ENCODE data around the gene WDR7.

The WDR7 gene

DNA sequence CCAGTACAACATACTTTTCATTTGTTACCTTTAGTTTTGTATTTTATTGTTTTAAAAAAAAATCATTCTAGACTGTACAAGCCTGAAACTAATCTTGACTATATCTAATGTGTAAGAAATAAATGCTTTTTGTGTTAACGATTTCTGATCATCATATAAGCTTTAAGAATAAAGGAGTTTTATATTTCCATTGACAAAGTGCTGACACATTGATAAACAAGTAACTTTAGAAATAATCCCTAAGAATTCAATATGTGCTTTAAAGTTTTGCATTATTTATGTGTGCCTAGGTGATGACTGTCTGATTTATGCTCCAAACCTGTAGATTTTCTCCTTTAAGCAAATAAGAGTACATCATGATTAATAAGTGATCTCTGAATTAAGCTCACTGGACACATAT lies 248.5 kb downstream of the WDR7 start:
- DNase-seq = no peak

DNA sequence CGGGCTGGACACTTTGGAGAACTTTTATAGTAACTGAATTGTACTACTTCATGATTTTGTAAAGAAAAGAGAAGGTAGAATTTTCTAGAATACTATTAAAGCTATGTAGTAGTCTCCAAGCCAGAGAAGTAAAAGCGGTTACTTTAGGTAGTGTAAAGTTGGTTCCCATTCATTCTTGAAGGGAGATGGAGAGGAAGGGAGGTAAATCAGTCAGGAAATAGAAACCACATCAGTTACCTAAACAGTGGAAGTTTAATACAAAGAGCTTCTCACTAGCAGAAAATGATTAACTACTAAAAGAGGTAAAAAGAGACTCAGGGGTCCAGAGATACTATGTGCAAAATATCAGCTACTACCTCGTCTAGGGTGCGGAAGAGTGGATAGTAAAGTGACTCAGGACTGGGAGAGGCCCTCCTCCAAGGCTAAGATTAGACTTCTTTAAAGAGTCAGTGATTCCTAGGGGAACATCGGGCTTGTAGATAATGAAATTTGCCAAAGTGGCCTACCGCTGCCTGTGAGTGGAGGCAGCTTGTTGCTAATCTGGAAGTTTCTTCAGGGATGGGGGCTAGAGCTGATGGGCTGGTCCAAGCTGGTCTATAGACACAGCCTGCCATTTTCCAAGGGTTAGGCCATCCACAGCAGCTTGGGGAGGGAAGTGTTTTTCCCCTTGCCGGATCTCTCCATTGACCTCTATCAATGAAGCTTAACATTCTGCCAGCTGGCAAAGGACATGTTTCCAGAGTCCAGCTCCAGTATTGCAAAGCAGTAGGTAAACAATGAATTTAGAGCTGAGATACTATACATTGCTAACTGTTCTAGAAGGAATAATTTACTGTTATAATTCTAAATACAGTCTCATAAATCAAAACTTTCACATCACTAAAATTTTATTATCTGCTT lies 249.3 kb downstream of the WDR7 start:
- no peak for DNase-seq

DNA sequence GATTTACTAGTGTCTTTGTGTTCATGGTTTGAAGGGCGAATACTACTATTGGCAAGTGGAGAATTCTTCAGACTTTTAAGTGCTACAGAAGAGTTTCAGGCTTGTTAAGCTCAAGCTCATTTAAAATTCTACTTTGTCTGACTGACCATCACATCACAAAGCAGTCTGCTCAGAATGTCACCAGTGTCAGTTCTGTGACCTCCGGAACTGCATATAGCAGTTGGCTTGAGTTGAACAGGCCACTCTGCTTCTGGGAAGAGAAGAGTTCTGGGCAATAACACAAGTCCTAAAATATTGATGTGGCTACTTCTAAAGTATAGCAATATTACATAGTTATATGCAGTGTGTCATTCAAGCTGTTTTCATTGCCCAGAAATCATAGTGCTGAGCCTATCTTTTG lies 250.8 kb downstream of the WDR7 start:
- DNase-seq = no peak

DNA sequence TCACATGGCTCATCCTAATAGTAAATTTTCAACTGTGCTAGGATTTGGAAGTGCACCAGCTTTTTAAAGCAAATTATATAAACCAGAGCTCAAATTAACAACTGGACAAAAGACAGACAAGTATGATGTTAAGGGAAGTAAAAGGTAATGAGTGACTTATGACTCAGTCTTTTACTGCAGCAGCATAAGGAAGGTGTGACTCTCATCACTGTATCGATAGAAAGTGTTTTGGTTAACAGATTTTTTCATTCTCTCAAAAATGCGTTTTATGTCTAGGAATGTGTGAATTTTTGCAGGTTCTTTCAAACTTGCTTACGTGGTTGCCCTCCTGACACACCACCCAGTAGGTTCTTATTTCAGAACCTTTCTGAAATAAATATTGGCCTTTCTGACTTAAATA lies 251.5 kb downstream of the WDR7 start:
- DNase-seq = no peak

DNA sequence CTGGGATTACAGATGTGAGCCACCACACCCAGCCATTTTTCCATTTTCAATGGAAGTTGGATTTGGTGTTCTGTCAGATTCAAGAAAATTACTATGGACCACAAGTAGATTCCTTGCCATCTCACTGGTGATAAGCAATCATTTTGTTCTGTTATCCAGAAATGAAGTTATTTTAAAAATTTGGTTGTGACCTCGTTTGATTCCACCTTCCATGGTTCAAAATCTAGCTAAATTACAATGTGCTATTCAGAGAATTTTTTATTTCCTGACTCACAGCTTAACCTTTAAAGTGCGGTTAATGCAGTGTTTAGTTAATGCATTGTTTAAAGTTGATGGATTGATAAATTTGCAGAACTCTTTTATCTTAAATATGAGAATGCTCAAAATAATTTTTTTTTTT lies 252.5 kb downstream of the WDR7 start:
- DNase-seq = no peak

GRCh38 chr18:56907771-56908170 lies 256.6 kb downstream of the WDR7 start:
- no peak for DNase-seq

DNA sequence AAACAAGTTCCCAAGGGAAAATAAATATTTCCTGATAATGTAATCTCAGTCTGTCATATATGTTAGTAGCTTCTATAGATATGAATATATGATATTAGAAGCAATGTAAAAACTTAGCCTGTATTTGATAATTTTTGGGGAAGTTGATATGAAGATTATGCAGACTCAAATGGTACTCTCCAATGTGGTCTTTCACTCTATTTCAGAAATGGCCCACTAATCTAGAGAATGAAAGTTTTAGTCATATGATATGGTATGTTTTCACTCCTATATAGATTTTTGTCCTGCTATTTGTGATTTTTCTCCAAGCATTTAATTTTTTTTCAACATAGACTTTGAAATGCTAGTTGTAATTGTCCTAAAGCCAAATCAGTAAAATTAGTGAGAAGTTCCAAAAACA lies 259.1 kb downstream of the WDR7 start:
- DNase-seq = no peak

DNA sequence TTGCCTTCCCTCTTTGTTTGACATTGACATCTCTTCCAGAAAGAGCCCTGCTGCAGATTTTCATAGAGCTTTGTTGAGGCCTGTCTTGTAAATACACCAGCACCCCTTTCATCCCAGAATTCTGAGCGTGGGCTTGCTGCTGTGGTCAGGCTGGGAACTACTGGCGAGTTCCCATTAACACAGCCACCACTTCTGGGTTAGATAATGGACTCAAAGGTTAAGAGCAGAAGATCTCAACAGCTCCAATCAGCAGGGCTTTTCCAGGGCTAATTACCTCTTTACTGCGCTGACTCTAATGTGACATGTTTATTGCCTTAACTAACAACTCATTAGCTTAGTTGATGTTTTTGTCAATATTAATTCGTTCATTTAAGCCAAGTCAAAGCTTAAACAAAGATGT lies 259.8 kb downstream of the WDR7 start:
- DNase-seq = no peak

GRCh38 chr18:56913941-56914340 lies 262.8 kb downstream of the WDR7 start:
- DNase-seq = no peak

GRCh38 chr18:56919190-56919589 lies 268.0 kb downstream of the WDR7 start:
- DNase-seq = no peak

DNA sequence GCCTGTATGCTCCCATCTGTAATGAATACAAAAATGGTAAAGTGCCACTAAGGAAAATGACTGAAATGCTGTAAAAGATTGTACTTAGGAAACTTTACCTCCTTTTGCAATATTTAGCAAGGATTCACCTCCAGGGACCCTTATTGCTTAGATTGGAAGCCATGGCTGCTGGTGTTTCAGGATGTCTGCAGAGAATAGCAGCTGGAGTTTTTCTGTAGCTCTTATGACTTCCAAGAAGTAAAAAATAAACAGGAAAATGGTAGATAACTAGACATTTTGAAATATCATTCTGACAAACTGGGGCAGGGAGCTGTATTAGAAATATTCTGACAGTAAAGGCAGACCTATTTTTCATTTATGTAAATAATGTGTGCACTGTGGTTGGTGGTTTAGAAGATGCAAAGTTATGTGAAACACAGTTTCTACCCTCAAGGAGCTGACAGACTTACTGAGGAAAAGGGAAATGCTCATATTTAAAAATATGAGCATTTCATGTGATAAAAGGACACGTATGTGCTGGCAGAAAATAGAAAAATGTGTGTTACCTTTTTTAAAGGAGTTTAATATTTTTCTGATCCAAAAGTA lies 270.8 kb downstream of the WDR7 start:
- DNase-seq = no peak

DNA sequence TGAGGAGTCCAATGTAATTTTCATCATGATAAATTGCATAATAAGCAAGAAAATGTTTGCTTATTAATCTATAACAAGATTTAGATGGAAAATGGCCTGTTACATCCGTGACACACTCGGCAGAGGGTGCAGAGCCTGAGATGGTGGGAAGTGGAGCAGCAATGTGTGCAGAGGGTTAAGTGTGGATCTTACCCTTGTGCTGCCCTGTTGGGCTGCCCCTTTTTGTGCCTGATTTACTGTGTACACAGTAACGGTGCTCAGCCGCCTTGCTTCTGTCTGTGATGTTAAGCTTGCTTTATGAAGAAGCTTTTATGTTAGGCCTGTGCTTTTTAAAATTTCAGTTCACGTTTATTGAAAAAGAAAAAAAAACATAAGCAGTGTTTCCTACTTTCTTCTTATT lies 275.6 kb downstream of the WDR7 start:
- DNase-seq = no peak

DNA sequence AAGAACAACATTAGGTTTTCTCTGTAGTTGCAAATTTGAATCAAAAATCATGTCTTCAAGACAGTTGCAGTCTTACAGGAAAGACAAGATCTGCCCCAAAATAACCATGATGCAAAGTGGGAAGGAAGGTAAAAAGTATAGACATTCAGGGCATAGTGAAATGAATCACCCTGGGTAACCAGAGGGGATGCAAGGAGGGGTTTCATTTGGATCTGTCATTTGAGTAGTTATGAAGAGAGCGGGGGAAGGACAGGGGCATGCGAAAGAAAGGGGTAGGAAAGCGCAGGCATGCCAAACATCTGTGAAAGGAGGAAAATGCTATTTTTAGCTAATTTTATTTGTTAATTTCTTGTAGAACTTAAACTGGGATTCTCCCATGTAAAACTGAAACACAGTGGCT lies 276.6 kb downstream of the WDR7 start:
- DNase-seq = no peak

GRCh38 chr18:56929886-56930285 lies 278.7 kb downstream of the WDR7 start:
- no peak for DNase-seq

DNA sequence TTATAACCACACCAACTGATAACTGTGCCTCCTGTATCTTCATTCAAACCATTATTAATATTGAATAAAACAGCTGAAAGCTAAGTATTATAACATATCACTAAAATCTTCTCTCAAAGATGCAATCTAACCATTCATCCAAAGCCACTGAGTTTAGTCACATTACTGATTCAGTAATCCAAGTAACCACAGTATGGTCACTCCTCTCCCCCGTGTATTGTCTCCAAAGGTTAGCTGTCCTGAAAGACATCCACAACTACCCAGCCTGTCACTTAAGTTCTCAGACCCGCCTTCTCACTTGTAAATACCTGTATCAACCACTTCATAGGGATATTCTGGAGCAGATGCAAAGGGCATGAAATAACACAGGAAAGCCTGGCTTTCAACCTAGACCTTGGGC lies 282.3 kb downstream of the WDR7 start:
- DNase-seq = no peak

DNA sequence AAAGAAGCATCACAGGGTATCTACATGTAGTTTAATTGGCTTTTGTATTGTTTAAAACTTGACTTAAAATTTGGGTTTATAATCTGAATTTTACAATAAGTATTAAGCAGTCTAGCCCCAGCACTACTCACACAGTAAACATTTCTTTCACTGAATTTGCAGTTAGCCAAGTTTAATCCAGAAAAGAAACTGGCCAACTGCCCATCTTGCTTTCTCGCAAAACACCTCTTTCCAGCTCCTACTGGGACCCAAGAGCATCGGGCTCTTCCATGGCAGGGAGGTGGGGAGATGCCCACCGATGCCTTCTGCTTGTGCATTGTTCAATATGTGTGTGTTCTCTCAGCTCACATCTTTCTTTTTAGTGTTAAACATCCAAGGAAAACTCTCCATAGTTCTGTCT lies 283.0 kb downstream of the WDR7 start:
- DNase-seq = no peak

DNA sequence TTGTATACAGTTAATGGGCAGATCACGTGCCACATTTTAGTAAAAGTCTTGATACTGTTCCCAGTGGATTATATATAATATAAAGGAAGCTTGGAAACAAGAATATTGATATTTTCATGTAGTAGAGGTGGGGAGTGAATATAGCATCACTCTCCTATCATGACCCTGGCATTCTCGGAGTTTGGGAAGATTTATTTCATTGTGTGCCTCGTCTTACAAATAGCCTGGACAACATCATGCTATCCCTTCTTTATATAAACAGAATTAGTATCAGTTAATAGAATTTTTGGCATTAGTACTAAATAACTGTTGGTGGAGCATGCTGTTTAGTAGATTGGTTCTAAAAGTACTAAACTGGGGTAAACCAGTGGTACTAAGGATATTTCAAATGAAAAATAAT lies 283.7 kb downstream of the WDR7 start:
- DNase-seq = no peak

- DNase-seq = no peak
Observed at GRCh38 chr18:56935434-56936040, 284.4 kb downstream of the WDR7 start.

DNA sequence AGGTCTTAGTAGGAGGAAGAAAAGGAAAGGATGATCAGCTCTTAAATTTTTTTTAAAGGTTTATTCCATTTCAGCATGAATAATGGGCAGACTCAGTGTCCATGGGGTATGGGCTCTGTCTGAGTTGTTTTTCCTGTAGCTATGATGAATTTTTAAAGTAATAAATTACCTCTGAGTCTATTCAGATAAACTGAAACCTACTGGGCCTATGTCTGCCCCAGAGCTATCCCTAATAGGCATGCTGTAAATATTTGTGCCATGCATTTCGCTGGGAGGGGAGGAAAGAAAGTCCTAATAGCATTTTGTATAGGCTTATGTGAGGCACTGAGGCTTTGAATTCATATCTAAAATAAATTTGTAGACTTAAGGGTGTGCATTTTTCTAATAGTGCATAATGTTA lies 285.3 kb downstream of the WDR7 start:
- no peak for DNase-seq

DNA sequence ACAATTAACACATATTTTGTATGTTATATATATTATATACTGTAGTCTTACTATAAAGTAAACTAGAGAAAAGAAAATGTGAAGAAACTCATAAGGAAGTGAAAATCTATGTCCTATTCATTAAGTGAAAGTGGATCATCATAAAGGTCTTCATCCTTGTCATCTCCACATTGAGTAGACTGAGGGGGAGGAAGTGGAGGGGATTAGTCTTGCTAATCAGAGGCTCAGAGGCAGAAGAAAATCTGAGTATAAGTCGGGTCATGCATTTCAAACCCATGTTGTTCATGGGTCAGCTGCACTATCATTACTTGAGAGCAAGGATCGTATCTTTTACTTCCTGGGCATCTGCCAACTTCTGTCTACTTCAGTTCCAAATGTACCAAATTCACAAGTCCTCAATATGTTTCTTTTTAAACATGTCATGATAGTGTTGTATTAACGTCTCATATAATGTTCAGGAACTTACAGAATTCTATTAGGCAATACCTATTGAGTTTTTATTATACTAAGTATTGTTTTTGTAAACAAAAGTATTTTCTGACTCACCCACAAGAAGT lies 286.8 kb downstream of the WDR7 start:
- DNase-seq = no peak

- no peak for DNase-seq
Observed at GRCh38 chr18:56945171-56946083, 294.3 kb downstream of the WDR7 start.

- no peak for DNase-seq
Observed at GRCh38 chr18:56947236-56947635, 296.1 kb downstream of the WDR7 start.

GRCh38 chr18:56952026-56952425 lies 300.9 kb downstream of the WDR7 start:
- no peak for DNase-seq
